HepG2 (cell line): ENCODE data around the gene TLE7. TPM values are rescaled to one million over a fixed set of nuclear protein-coding genes. Genes with fewer than 3 reads are reported as not detected.

Experiments
- ATAC-seq: fragments of 200-7000 bp; cut with Tn5 transposase; 3 replicates; pipeline ENCODE4 v1.9.1; 2020; ENCODE audit warnings: mild to moderate bottlenecking, moderate library complexity
- BruUV-seq: library from RNA; stranded (reverse); fragments of 400-500 nt; replicated peaks from 2 replicates; lab custom pipeline; 2021; lab: Mats Ljungman, UMichigan
- CTCF ChIA-PET: fragments of 300-600 bp; formaldehyde crosslinking; extraction: SDS; loops from one replicate; lab custom pipeline; 2021; ENCODE audit warnings: low total read pairs, inconsistent platforms, low intra/inter-chr PET ratio; lab: Yijun Ruan, JAX
- POLR2A ChIA-PET: fragments of 350-600 bp; sonication (Branson Sonifier 250); formaldehyde crosslinking; loops from one replicate; lab custom pipeline; 2020; ENCODE audit warnings: antibody characterized with exemption, inconsistent platforms; lab: Yijun Ruan, JAX
- DNase-seq: peaks from one replicate; pipeline ENCODE4 v3.0.0-alpha.2; 2015; ENCODE audit warnings: low spot score
- FAIRE-seq: peaks from 3 replicates; lab custom pipeline; 2011; peaks lifted over from hg19 to GRCh38; lab: Jason Lieb, UNC
- H2AFZ ChIP-seq: one replicate; pipeline ENCODE4 v1.6.1; 2011; ENCODE audit warnings: low read length, inconsistent platforms
- H3K27ac ChIP-seq: fragments of 300-600 bp; 3 replicates; pipeline ENCODE4 v1.8.0; 2011; ENCODE audit warnings: mixed run types, mild to moderate bottlenecking, mixed read lengths, low read length, inconsistent platforms; ENCODE audit not compliant: insufficient read depth; ENCODE audit errors: extremely low read length
- H3K27me3 ChIP-seq, 2 experiments: fragments of 200-600 bp in 1 of 2; 2 replicates in 1 of 2; 3 replicates in 1 of 2; pipeline versions ENCODE4 v1.6.0 to v1.8.0; 2011; ENCODE audit warnings: low read length in 2 of 2, mild to moderate bottlenecking in 2 of 2, moderate library complexity in 2 of 2, inconsistent platforms in 1 of 2; ENCODE audit not compliant: insufficient read depth in 2 of 2, control insufficient read depth in 1 of 2
- H3K36me3 ChIP-seq, 2 experiments: fragments of 200-600 bp in 1 of 2; replicated peaks in 1 of 2; 2 replicates in 1 of 2; 3 replicates in 1 of 2; pipeline versions ENCODE4 v1.5.1 to v1.8.0; 2011; ENCODE audit warnings: low read length in 2 of 2, inconsistent platforms in 1 of 2; ENCODE audit not compliant: insufficient read depth in 2 of 2, control insufficient read depth in 1 of 2
- H3K4me1 ChIP-seq: 2 replicates; pipeline ENCODE4 v1.5.1; 2012; ENCODE audit warnings: low read length, inconsistent platforms; ENCODE audit not compliant: insufficient read depth
- H3K4me2 ChIP-seq: 2 replicates; pipeline ENCODE4 v1.6.0; 2011; ENCODE audit warnings: low read depth, low read length, inconsistent platforms
- H3K4me3 ChIP-seq, 3 experiments: fragments of 200-600 bp in 1 of 3; sonication (generic), shearing (Covaris generic) in 1 of 3; replicated peaks in 1 of 3; 2 replicates each; pipeline ENCODE4 v1.5.1; 2011 to 2016; ENCODE audit warnings: low read length in 3 of 3, inconsistent platforms in 2 of 3, low read depth in 2 of 3, mild to moderate bottlenecking in 2 of 3, control low read depth in 1 of 3, mixed read lengths in 1 of 3; ENCODE audit not compliant: insufficient read depth in 1 of 3
- H3K79me2 ChIP-seq: one replicate; pipeline ENCODE4 v1.6.1; 2011; ENCODE audit warnings: low read length, inconsistent platforms; ENCODE audit not compliant: insufficient read depth
- H3K9ac ChIP-seq: 2 replicates; pipeline ENCODE4 v1.6.0; 2011; ENCODE audit warnings: mild to moderate bottlenecking, low read depth, low read length, inconsistent platforms; ENCODE audit not compliant: insufficient read depth
- H3K9me3 ChIP-seq: 2 replicates; pipeline ENCODE4 v1.5.1; 2012; ENCODE audit warnings: mild to moderate bottlenecking, low read length
- H4K20me1 ChIP-seq: 2 replicates; pipeline ENCODE4 v1.6.0; 2011; ENCODE audit warnings: inconsistent platforms, mild to moderate bottlenecking, low read length, moderate library complexity; ENCODE audit not compliant: insufficient read depth
- ATF3 ChIP-seq: sonication (generic); formaldehyde crosslinking; IDR thresholded peaks from 2 replicates; pipeline ENCODE4 v1.4.0; 2020; ENCODE audit warnings: missing genetic modification reagents
- BCL3 ChIP-seq: sonication (generic); formaldehyde crosslinking; IDR thresholded peaks from 2 replicates; pipeline ENCODE4 v1.5.1; 2020; ENCODE audit warnings: mild to moderate bottlenecking, missing genetic modification reagents, moderate library complexity
- DNMT3B ChIP-seq: conservative IDR thresholded peaks from 2 replicates; pipeline ENCODE4 v1.6.1; 2016; ENCODE audit warnings: missing biosample characterization, control low read depth
- GPBP1L1 ChIP-seq: sonication (generic); formaldehyde crosslinking; IDR thresholded peaks from 2 replicates; pipeline ENCODE4 v1.5.0; 2020; ENCODE audit warnings: mild to moderate bottlenecking, missing genetic modification reagents
- HINFP ChIP-seq: sonication (generic); formaldehyde crosslinking; IDR thresholded peaks from 2 replicates; pipeline ENCODE4 v1.4.0; 2020; ENCODE audit warnings: low read depth, mild to moderate bottlenecking, missing genetic modification reagents
- HMGA1 ChIP-seq: sonication (generic); formaldehyde crosslinking; conservative IDR thresholded peaks from 2 replicates; pipeline ENCODE4 v1.4.0; 2020; ENCODE audit warnings: missing genetic modification reagents
- KLF13 ChIP-seq: sonication (generic); formaldehyde crosslinking; IDR thresholded peaks from 2 replicates; pipeline ENCODE4 v1.4.0; 2020; ENCODE audit warnings: mild to moderate bottlenecking, missing genetic modification reagents
- NFYB ChIP-seq: sonication (generic); formaldehyde crosslinking; IDR thresholded peaks from 2 replicates; pipeline ENCODE4 v1.4.0; 2020; ENCODE audit warnings: missing genetic modification reagents
- NR0B2 ChIP-seq: sonication (generic); formaldehyde crosslinking; IDR thresholded peaks from 2 replicates; pipeline ENCODE4 v1.4.0; 2020; ENCODE audit warnings: mild to moderate bottlenecking, missing genetic modification reagents
- REL ChIP-seq: sonication (generic); formaldehyde crosslinking; conservative IDR thresholded peaks from 2 replicates; pipeline ENCODE4 v1.8.0; 2022; ENCODE audit warnings: mild to moderate bottlenecking, missing genetic modification reagents, moderate library complexity
- RFX5 ChIP-seq: IDR thresholded peaks from 2 replicates; pipeline ENCODE4 v1.6.1; 2011; ENCODE audit warnings: low read depth, low read length, improper control_type of control experiment
- SNAPC4 ChIP-seq: sonication (generic); formaldehyde crosslinking; IDR thresholded peaks from 2 replicates; pipeline ENCODE4 v1.4.0; 2020; ENCODE audit warnings: mild to moderate bottlenecking, missing genetic modification reagents
- ZNF547 ChIP-seq: sonication (generic); formaldehyde crosslinking; IDR thresholded peaks from 2 replicates; pipeline ENCODE4 v1.5.1; 2020; ENCODE audit warnings: mild to moderate bottlenecking, missing genetic modification reagents
- ZNF564 ChIP-seq: sonication (generic); formaldehyde crosslinking; IDR thresholded peaks from 2 replicates; pipeline ENCODE4 v1.8.1; 2023; ENCODE audit warnings: mild to moderate bottlenecking, missing genetic modification reagents
- ZNF577 ChIP-seq: sonication (generic); formaldehyde crosslinking; IDR thresholded peaks from 2 replicates; pipeline ENCODE4 v1.4.0; 2020; ENCODE audit warnings: mild to moderate bottlenecking, low read depth, missing genetic modification reagents, borderline replicate concordance
- ZNF782 ChIP-seq: sonication (generic); formaldehyde crosslinking; IDR thresholded peaks from 2 replicates; pipeline ENCODE4 v1.4.0; 2020; ENCODE audit warnings: missing genetic modification reagents, mild to moderate bottlenecking, borderline replicate concordance
- WGBS: methylation state at CpG from one replicate; pipeline ENCODE4 v1.1.6; 2017; ENCODE audit warnings: low lambda C conversion rate; 5-methylcytosine and 5-hydroxymethylcytosine counted together
- in situ Hi-C: cut with HindIII; loops from 2 replicates; pipeline ENCODE4 v1.10.0; 2017; ENCODE audit warnings: low pct_unique_long_range_greater_than_20kb; ENCODE audit not compliant: extremely low pct_ligation_motif_present
- intact Hi-C: fragments of 100-400 bp; cut with micrococcal nuclease; formaldehyde crosslinking; loops from one replicate; pipeline ENCODE4 v1.10.0; 2022; ENCODE audit not compliant: unreplicated experiment
- polyA plus RNA-seq, 8 experiments: library from polyadenylated mRNA; depleted of rRNA in 3 of 8; stranded (reverse) in 7 of 8; unstranded in 1 of 8; fragments of >200 nt; fragmentation: Illumina TruSeq in 4 of 8; extraction: Trizol in 4 of 8; gene quantifications; 2 replicates each; pipeline versions ENCODE4 v1.2.1 to v1.2.3, GENCODE V29; 2011 to 2016; ENCODE audit warnings: low read depth in 4 of 8, missing spikeins in 1 of 8, mixed read lengths in 1 of 8; ENCODE audit not compliant: insufficient read depth in 1 of 8
- total RNA-seq, 5 experiments: library from RNA; depleted of rRNA; stranded (reverse); fragments of >200 nt; fragmentation: Illumina TruSeq; extraction: Trizol; gene quantifications; 2 replicates each; pipeline ENCODE4 v1.2.3, GENCODE V29; 2016; ENCODE audit warnings: low read depth in 1 of 5

Gene TLE7
- total and polyA plus RNA-seq, 2 of the 13 experiments (the other 11 are each of a cell fraction or from before 2014, with no cell fraction given): not detected

- BruUV-seq: no TSS peak
- TF ChIP-seq NFYB (CRISPR knock-in tag): no peak
- TF ChIP-seq HINFP (CRISPR knock-in tag): no peak
- no peak for TF ChIP-seq NR0B2
- no peak for TF ChIP-seq ZNF547
- TF ChIP-seq ZNF782 (CRISPR knock-in tag): no peak
- TF ChIP-seq REL (CRISPR knock-in tag): no peak
- TF ChIP-seq SNAPC4 (CRISPR knock-in tag): no peak
- TF ChIP-seq ATF3 (CRISPR knock-in tag): no peak
- no peak for TF ChIP-seq KLF13
- no peak for TF ChIP-seq ZNF564 (CRISPR knock-in tag)
- TF ChIP-seq DNMT3B: no peak
- no peak for TF ChIP-seq RFX5
- no peak for TF ChIP-seq GPBP1L1
- no peak for TF ChIP-seq HMGA1 (CRISPR knock-in tag)
- no peak for TF ChIP-seq ZNF577 (CRISPR knock-in tag)
- no peak for TF ChIP-seq BCL3 (CRISPR knock-in tag)
These were observed 31.1 kb upstream of the TLE7 start for GRCh38 chr16:71472931-71473330.

More at GRCh38 chr16:71472931-71473330, 31.1 kb upstream of the TLE7 start:
- Histone ChIP-seq H3K36me3 (peaks cover 3 to 20% of the 10 kb centered on the region in 2 experiments; a peak in 3 of 5 replicates), H3K4me3 (no peak overlapping the region), H3K79me2 (no peaks in the 10 kb centered on the region), H3K9ac (no peak overlapping the region), H4K20me1 (no peaks in the 10 kb centered on the region), H2AFZ (no peak overlapping the region), H3K9me3 (no peaks in the 10 kb centered on the region), H3K4me1 (no peaks in the 10 kb centered on the region), H3K27ac (no peak overlapping the region), H3K27me3 (no peaks in the 10 kb centered on the region), H3K4me2 (no peak overlapping the region)
- intact Hi-C loops (no loop called here), in situ Hi-C loops (no loop called here)
- DNase-seq (no peak), ATAC-seq (no peak), FAIRE-seq (no peak)
- WGBS: 69% methylated on average over 2 of the region's 2 CpGs
- ChIA-PET CTCF (no interaction called here), POLR2A (no interaction called here)
